ENCODE results near the gene MCM8. TPM values are rescaled to one million over a fixed set of nuclear protein-coding genes. Genes with fewer than 3 reads are reported as not detected.

Gene MCM8
- total RNA-seq, 4 donors from 2014 or later = 4.0 to 5.6 (median 4.4) TPM

DNA sequence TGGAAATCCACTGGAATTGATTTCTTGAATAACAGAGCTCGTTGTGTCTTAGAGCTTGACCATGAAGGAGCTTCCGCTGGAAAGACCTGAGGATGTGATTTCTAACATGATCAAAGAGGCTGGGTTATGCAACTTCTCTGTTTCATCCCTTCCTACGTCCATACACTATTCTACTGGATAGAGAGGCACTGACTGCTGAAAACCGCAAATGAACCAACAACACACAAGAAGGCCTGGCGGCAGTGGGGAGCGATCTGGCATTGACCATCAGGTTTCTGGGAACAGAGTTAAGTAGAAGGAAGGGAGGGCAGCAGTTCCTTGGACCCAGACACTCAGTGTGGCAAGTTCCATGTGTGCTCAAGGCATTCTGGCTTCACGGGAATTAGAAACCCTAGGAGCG lies 90.1 kb downstream of the MCM8 start:
- Histone ChIP-seq H3K27me3 (no peaks in the 10 kb centered on the region), H3K4me1 (no peaks in the 10 kb centered on the region), H3K4me3 (no peak overlapping the region), H3K9me3 (no peaks in the 10 kb centered on the region), H3K27ac (replicated peaks in 1 of 4) (no peak overlapping the region), H3K36me3 (peaks cover 31 to 71% (median 54%) of the 10 kb centered on the region in 4 donors)
- intact Hi-C loops (cut with DNase I) = no loop called here
- DNase-seq (ENCODE audit: extremely low spot score) = no peak
- no peak for TF ChIP-seq POLR2A (IDR thresholded peaks at IDR 0.05; ENCODE audit: low read depth)
- no peak for TF ChIP-seq POLR2AphosphoS5 (IDR thresholded peaks at IDR 0.05)
- TF ChIP-seq EP300 (IDR thresholded peaks at IDR 0.05) = no peak
- TF ChIP-seq, protein P1, sequence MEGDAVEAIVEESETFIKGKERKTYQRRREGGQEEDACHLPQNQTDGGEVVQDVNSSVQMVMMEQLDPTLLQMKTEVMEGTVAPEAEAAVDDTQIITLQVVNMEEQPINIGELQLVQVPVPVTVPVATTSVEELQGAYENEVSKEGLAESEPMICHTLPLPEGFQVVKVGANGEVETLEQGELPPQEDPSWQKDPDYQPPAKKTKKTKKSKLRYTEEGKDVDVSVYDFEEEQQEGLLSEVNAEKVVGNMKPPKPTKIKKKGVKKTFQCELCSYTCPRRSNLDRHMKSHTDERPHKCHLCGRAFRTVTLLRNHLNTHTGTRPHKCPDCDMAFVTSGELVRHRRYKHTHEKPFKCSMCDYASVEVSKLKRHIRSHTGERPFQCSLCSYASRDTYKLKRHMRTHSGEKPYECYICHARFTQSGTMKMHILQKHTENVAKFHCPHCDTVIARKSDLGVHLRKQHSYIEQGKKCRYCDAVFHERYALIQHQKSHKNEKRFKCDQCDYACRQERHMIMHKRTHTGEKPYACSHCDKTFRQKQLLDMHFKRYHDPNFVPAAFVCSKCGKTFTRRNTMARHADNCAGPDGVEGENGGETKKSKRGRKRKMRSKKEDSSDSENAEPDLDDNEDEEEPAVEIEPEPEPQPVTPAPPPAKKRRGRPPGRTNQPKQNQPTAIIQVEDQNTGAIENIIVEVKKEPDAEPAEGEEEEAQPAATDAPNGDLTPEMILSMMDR (IDR thresholded peaks at IDR 0.05) = no peak
- 86% methylated on average over 8 of the region's 8 CpGs for WGBS

DNA sequence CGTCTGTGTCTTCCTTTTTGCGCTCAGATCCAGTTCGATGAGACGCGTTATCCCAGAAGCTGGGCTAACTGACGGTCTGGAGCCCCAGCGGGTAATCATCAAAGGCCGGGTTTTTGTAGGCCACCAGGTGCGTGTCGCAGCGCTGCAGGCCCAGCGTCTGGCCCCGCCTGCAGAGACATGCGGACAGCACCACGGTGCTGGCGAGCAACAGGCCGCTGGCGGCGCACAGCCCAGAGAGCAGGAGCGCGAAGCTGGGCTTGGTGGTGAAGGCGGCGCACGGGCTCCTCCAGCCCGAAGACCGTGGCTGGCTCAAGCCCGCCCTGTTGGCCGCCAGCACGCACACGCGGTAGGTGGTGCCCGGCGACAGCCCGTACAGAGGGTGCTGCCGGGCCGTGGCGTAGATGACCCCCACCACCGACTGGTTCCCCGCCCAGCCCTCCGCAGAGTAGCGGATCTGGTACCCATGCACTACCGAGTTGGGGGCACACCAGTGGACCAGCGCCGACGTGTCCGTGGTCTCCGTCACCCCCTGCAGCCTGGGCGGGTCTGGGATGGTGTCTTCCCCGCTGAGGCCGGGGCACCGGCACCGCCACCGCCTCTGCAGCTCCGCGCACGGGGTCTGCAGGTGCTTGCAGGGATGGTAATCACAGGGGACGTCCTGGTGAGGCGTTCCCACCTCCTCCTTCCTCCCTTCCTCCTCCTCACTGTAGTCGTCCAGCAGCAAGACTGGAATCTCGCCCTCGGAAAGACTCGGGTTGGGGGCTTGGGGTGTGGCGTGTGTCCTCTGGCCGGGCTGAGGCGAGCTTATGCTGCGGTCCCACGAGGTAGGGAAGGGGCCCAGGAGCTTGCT lies 90.7 kb downstream of the MCM8 start:
- 83% methylated on average over 50 of the region's 67 CpGs for WGBS
- no peak for TF ChIP-seq POLR2A (IDR thresholded peaks at IDR 0.05; ENCODE audit: low read depth)
- TF ChIP-seq EP300 (IDR thresholded peaks at IDR 0.05) = no peak
- TF ChIP-seq, protein P1 (IDR thresholded peaks at IDR 0.05) = no peak
- no peak for TF ChIP-seq POLR2AphosphoS5 (IDR thresholded peaks at IDR 0.05)
- peaks cover 28 to 64% (median 47%) of the 10 kb centered on the region in 4 donors for H3K36me3 ChIP-seq

DNA sequence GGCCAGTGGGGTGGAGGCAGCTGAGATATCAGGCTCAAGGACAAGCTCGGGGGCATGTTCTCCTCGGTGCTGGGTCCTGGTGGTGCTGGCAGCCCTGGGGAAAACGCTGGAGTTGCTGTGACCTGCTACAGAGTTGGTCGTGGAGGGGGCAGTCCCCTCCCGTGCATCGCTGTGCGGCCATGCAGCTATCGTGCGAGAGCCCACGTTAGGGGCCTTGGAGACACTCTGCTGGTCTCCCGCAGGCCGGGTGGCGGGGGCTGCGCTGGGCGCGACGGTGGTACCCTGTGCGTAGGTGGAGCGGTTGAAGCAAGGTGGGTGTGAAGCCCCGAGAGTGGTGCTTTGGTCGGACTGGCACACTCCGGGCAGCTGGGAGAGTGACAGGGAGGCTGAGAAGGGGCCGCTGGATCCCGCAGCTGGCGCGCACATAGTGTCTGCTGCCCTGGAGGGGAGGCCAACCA lies 91.4 kb downstream of the MCM8 start:
- no peaks in the 10 kb centered on the region for H3K4me1 ChIP-seq
- no peak for DNase-seq (ENCODE audit: extremely low spot score)
- TF ChIP-seq POLR2A (IDR thresholded peaks at IDR 0.05; ENCODE audit: low read depth) (no peak), POLR2AphosphoS5 (IDR thresholded peaks at IDR 0.05) (no peak), EP300 (IDR thresholded peaks at IDR 0.05) (no peak)
- TF ChIP-seq, protein P1 (IDR thresholded peaks at IDR 0.05) = no peak
- 91% methylated on average over 25 of the region's 26 CpGs for WGBS
- H3K27ac ChIP-seq (replicated peaks in 1 of 4) = no peak overlapping the region
- peaks cover 23 to 58% (median 41%) of the 10 kb centered on the region in 4 donors for H3K36me3 ChIP-seq
- no peaks in the 10 kb centered on the region for H3K27me3 ChIP-seq
- H3K9me3 ChIP-seq = no peaks in the 10 kb centered on the region
- intact Hi-C loops (cut with DNase I) = no loop called here
- no peak overlapping the region for H3K4me3 ChIP-seq

More for the DNA sequence above, 90.7 kb downstream of the MCM8 start:
- intact Hi-C loops (cut with DNase I) = no loop called here
- DNase-seq (ENCODE audit: extremely low spot score) = no peak
- Histone ChIP-seq H3K27me3 (no peaks in the 10 kb centered on the region), H3K4me1 (no peaks in the 10 kb centered on the region), H3K27ac (replicated peaks in 1 of 4) (no peak overlapping the region), H3K9me3 (no peaks in the 10 kb centered on the region), H3K4me3 (no peak overlapping the region)

DNA sequence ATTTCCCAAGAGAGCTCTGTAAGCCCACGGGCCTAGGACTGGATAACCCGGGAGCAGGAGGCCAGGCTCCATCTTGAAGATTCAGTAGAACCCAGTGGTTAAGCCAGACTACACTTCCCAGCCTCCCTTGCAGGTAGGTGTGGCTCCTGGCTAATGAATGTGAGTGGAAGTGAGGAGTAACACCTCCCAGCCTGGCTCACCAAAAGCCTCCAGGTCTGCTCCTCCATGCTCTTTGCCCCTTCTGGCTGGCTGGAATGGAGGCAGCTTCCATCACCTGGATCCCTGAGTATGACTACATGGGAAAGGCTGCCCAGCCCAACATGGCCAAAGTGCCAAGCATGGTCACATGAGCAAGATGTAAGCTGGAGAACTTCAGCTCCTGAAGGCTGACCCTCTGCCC lies 93.7 kb downstream of the MCM8 start:
- no peak for TF ChIP-seq POLR2AphosphoS5 (IDR thresholded peaks at IDR 0.05)
- no peak for TF ChIP-seq EP300 (IDR thresholded peaks at IDR 0.05)
- no peak for TF ChIP-seq POLR2A (IDR thresholded peaks at IDR 0.05; ENCODE audit: low read depth)
- TF ChIP-seq, protein P1 (IDR thresholded peaks at IDR 0.05) = no peak
- DNase-seq (ENCODE audit: extremely low spot score) = no peak
- intact Hi-C loops (cut with DNase I) = no loop called here
- Histone ChIP-seq H3K4me3 (no peak overlapping the region), H3K36me3 (peaks cover 23 to 35% (median 29%) of the 10 kb centered on the region in 4 donors), H3K4me1 (no peaks in the 10 kb centered on the region), H3K27ac (replicated peaks in 1 of 4) (no peak overlapping the region), H3K27me3 (no peaks in the 10 kb centered on the region), H3K9me3 (no peaks in the 10 kb centered on the region)
- WGBS = 100% methylated on average over 1 of the region's 2 CpGs
